ENCODE measurements around the gene GNAI3. TPM values are rescaled to one million over a fixed set of nuclear protein-coding genes. Genes with fewer than 3 reads are reported as not detected.

Gene GNAI3
- total and polyA plus RNA-seq, 4 donors, result 2.7 to 10.4 (median 6.5) TPM

- H3K4me3 ChIP-seq, result no peak overlapping the region
- H3K9me3 ChIP-seq (ENCODE audit: control insufficient read depth in 4 of 4, insufficient read depth in 3 of 4, low read length in 3 of 4), result no peaks in the 10 kb centered on the region
- H3K27me3 ChIP-seq (ENCODE audit: control insufficient read depth in 3 of 3, insufficient read depth in 3 of 3, low read length in 2 of 3), result peaks cover 0 to 3% (median 0%) of the 10 kb centered on the region in 3 donors
- no peak overlapping the region for H3K27ac ChIP-seq (ENCODE audit: low read depth in 1 of 2, low read length in 1 of 2)
- TF ChIP-seq CTCF (IDR thresholded peaks at IDR 0.05; ENCODE audit: control extremely low read depth, extremely low read depth), result no peak
- no peaks in the 10 kb centered on the region for H3K36me3 ChIP-seq (ENCODE audit: control insufficient read depth in 4 of 4, insufficient read depth in 4 of 4, low read length in 4 of 4)
- no peaks in the 10 kb centered on the region for H3K4me1 ChIP-seq (ENCODE audit: control insufficient read depth in 5 of 5, insufficient read depth in 5 of 5, low read length in 5 of 5)
- DNase-seq (no peak), ATAC-seq (ENCODE audit: insufficient read depth, low FRiP score) (no peak)
- WGBS, 2 donors, result 90 to 94% methylated on average over 9 of the region's 9 CpGs
- no peak overlapping the region for H3K9ac ChIP-seq (ENCODE audit: insufficient read depth in 1 of 2, low read length in 2 of 2)
Observed at GRCh38 chr1:109538827-109539555, 9.4 kb upstream of the GNAI3 start.

- Histone ChIP-seq H3K27me3 (ENCODE audit: control insufficient read depth in 3 of 3, insufficient read depth in 3 of 3, low read length in 2 of 3) (peaks cover 0 to 3% (median 0%) of the 10 kb centered on the region in 3 donors), H3K36me3 (ENCODE audit: control insufficient read depth in 4 of 4, insufficient read depth in 4 of 4, low read length in 4 of 4) (no peaks in the 10 kb centered on the region), H3K9me3 (ENCODE audit: control insufficient read depth in 4 of 4, insufficient read depth in 3 of 4, low read length in 3 of 4) (no peaks in the 10 kb centered on the region), H3K4me1 (ENCODE audit: control insufficient read depth in 5 of 5, insufficient read depth in 5 of 5, low read length in 5 of 5) (no peaks in the 10 kb centered on the region), H3K9ac (ENCODE audit: insufficient read depth in 1 of 2, low read length in 2 of 2) (no peak within 1 kb of the TSS), H3K27ac (ENCODE audit: low read depth in 1 of 2, low read length in 1 of 2) (no peak within 1 kb of the TSS), H3K4me3 (no peak within 1 kb of the TSS)
- 63 to 69% methylated on average over 7 of the region's 7 CpGs for whole genome bisulfite sequencing, 2 donors
- DNase-seq (no peak), ATAC-seq (ENCODE audit: insufficient read depth, low FRiP score) (no peak)
- TF ChIP-seq CTCF (IDR thresholded peaks at IDR 0.05; ENCODE audit: control extremely low read depth, extremely low read depth), result no peak
Observed at GRCh38 chr1:109539676-109540075, 8.7 kb upstream of the GNAI3 start, which contains the start of gene GPR61. TSS of gene GPR61 (plus strand) at chr1:109539872. CDS start at chr1:109543023, 3,151 bp downstream.

GRCh38 chr1:109541102-109541501, 7.3 kb upstream of the GNAI3 start:
- Histone ChIP-seq H3K4me3 (no peak overlapping the region), H3K27ac (ENCODE audit: low read depth in 1 of 2, low read length in 1 of 2) (no peak overlapping the region), H3K27me3 (ENCODE audit: control insufficient read depth in 3 of 3, insufficient read depth in 3 of 3, low read length in 2 of 3) (peaks cover 0 to 3% (median 0%) of the 10 kb centered on the region in 3 donors), H3K9ac (ENCODE audit: insufficient read depth in 1 of 2, low read length in 2 of 2) (no peak overlapping the region), H3K36me3 (ENCODE audit: control insufficient read depth in 4 of 4, insufficient read depth in 4 of 4, low read length in 4 of 4) (no peaks in the 10 kb centered on the region), H3K4me1 (ENCODE audit: control insufficient read depth in 5 of 5, insufficient read depth in 5 of 5, low read length in 5 of 5) (no peaks in the 10 kb centered on the region), H3K9me3 (ENCODE audit: control insufficient read depth in 4 of 4, insufficient read depth in 3 of 4, low read length in 3 of 4) (no peaks in the 10 kb centered on the region)
- ATAC-seq (ENCODE audit: insufficient read depth, low FRiP score), result no peak
- no peak for TF ChIP-seq CTCF (IDR thresholded peaks at IDR 0.05; ENCODE audit: control extremely low read depth, extremely low read depth)
- WGBS, 2 donors, result 88 to 94% methylated on average over 3 of the region's 3 CpGs
- DNase-seq, result no peak

All from lung (tissue), 12 donors.